ENCODE results near the gene SELENOO.

DNA sequence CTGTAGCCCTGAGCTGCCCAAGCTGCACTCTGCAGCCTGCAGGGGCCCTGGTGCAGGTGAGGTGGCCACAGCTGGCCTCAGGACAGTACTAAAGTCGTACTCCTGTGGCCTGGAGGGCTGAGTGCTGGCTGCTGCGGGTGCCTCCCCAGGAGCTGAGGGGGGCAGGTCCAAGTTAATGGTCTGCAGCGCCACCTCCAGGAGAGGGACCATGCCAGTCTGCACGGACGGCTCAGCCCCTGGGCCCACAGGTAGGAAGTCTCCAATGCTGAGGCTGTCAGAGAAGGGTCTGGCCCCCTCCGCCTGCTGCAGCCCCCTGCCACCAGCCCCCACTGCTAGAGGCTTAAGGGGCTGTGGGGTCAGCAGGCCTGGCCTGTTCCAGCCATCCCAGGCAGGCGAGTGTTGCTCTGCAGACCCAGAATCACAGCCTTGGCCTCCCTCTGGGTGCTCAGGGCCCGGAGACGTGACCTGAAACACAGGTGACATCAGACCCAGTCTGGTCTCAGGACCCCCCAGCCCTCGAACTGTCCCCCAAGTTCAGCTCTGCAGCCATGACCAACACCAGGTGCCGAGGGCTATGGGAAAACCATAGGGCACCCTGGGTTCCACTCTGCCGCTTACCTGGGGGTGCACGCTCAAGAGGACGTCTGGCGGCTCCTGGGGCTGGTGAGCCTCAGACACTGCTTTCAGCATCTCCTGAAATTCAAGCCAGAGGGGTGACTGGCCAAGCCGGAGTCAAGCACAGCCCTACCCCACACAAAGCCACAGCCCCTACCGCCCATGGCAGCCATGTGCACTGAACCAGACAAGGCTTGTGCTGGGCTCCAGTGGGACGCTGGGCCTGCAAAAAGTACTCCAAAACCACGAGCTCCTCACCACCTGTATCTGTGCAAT lies 20.8 kb downstream of the SELENOO start:
- TF ChIP-seq, protein P1, sequence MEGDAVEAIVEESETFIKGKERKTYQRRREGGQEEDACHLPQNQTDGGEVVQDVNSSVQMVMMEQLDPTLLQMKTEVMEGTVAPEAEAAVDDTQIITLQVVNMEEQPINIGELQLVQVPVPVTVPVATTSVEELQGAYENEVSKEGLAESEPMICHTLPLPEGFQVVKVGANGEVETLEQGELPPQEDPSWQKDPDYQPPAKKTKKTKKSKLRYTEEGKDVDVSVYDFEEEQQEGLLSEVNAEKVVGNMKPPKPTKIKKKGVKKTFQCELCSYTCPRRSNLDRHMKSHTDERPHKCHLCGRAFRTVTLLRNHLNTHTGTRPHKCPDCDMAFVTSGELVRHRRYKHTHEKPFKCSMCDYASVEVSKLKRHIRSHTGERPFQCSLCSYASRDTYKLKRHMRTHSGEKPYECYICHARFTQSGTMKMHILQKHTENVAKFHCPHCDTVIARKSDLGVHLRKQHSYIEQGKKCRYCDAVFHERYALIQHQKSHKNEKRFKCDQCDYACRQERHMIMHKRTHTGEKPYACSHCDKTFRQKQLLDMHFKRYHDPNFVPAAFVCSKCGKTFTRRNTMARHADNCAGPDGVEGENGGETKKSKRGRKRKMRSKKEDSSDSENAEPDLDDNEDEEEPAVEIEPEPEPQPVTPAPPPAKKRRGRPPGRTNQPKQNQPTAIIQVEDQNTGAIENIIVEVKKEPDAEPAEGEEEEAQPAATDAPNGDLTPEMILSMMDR (IDR thresholded peaks at IDR 0.05; ENCODE audit: low read depth, low read length) = no peak
- TF ChIP-seq POLR2A (IDR thresholded peaks at IDR 0.05; ENCODE audit: extremely low read depth, insufficient read length) (no peak), MYC (IDR thresholded peaks at IDR 0.05; ENCODE audit: low read depth, low read length) (no peak)
- TF ChIP-seq, protein P2, sequence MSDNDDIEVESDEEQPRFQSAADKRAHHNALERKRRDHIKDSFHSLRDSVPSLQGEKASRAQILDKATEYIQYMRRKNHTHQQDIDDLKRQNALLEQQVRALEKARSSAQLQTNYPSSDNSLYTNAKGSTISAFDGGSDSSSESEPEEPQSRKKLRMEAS (IDR thresholded peaks at IDR 0.05; ENCODE audit: low read depth, low read length) = no peak
